Liver (tissue), 9 donors: ENCODE results near the gene SOBP. TPM values are rescaled to one million over a fixed set of nuclear protein-coding genes. Genes with fewer than 3 reads are reported as not detected.

Experiments
- DNase-seq: peaks from one replicate; pipeline ENCODE4 v3.0.0-alpha.2; 2017; ENCODE audit warnings: low spot score
- H3K27ac ChIP-seq, 2 donors: one replicate each; pipeline ENCODE4 v1.7.0; 2013; ENCODE audit warnings: inconsistent platforms in 2 of 2, low read length in 2 of 2, control low read depth in 1 of 2, low read depth in 1 of 2, mild to moderate bottlenecking in 1 of 2
- H3K27me3 ChIP-seq, 4 donors: one replicate each; pipeline versions ENCODE4 v1.6.1 to v1.7.0; 2013; ENCODE audit warnings: low read length in 3 of 4, inconsistent platforms in 1 of 4, mild to moderate bottlenecking in 1 of 4, moderate library complexity in 1 of 4; ENCODE audit not compliant: control insufficient read depth in 4 of 4, insufficient read depth in 4 of 4
- H3K36me3 ChIP-seq, 4 donors: one replicate each; pipeline versions ENCODE4 v1.6.1 to v1.7.0; 2013; ENCODE audit warnings: low read length in 3 of 4, mild to moderate bottlenecking in 3 of 4, low read depth in 1 of 4, moderate library complexity in 1 of 4; ENCODE audit not compliant: control insufficient read depth in 4 of 4, insufficient read depth in 3 of 4
- H3K4me1 ChIP-seq, 4 donors: one replicate each; pipeline versions ENCODE4 v1.6.1 to v1.7.0; 2013; ENCODE audit warnings: low read length in 3 of 4, mild to moderate bottlenecking in 3 of 4, moderate library complexity in 1 of 4; ENCODE audit not compliant: control insufficient read depth in 4 of 4, insufficient read depth in 4 of 4
- H3K4me3 ChIP-seq, 3 donors: one replicate each; pipeline versions ENCODE4 v1.6.1 to v1.7.0; 2013; ENCODE audit warnings: low read length in 3 of 3, control low read depth in 1 of 3, low read depth in 1 of 3, mild to moderate bottlenecking in 1 of 3
- H3K9ac ChIP-seq, 2 donors: one replicate each; pipeline ENCODE4 v1.7.0; 2013; ENCODE audit warnings: low read length in 2 of 2, mild to moderate bottlenecking in 2 of 2, moderate library complexity in 2 of 2, control low read depth in 1 of 2, low read depth in 1 of 2
- H3K9me3 ChIP-seq, 4 donors: one replicate each; pipeline versions ENCODE4 v1.6.1 to v1.7.0; 2013; ENCODE audit warnings: low read length in 3 of 4; ENCODE audit not compliant: control insufficient read depth in 4 of 4
- ATF3 ChIP-seq: IDR thresholded peaks from 2 replicates; pipeline ENCODE4 v1.6.1; 2016; ENCODE audit warnings: antibody characterized with exemption
- CTCF ChIP-seq: fragments of 150-350 bp; IDR thresholded peaks from 2 replicates; pipeline ENCODE4 v1.5.1; 2017; ENCODE audit warnings: improper control_type of control experiment, low read depth, low read length; ENCODE audit not compliant: missing input control
- EGR1 ChIP-seq, 2 donors: IDR thresholded peaks; 2 replicates each; pipeline ENCODE4 v1.6.1; 2016 to 2018; ENCODE audit warnings: antibody characterized with exemption in 2 of 2, low read depth in 2 of 2
- FOXA1 ChIP-seq: IDR thresholded peaks from 2 replicates; pipeline ENCODE4 v1.6.1; 2016; ENCODE audit warnings: antibody characterized with exemption
- FOXA2 ChIP-seq: IDR thresholded peaks from 2 replicates; pipeline ENCODE4 v1.6.1; 2016; ENCODE audit warnings: antibody characterized with exemption
- GABPA ChIP-seq, 2 donors: IDR thresholded peaks in 1 of 2; conservative IDR thresholded peaks in 1 of 2; 2 replicates each; pipeline ENCODE4 v1.6.1; 2016; ENCODE audit warnings: antibody characterized with exemption in 2 of 2, mild to moderate bottlenecking in 1 of 2, moderate library complexity in 1 of 2
- HNF4A ChIP-seq, 2 donors: conservative IDR thresholded peaks; 2 replicates each; pipeline ENCODE4 v1.6.1; 2016; ENCODE audit warnings: antibody characterized with exemption in 2 of 2, mild to moderate bottlenecking in 2 of 2
- HNF4G ChIP-seq: IDR thresholded peaks from 2 replicates; pipeline ENCODE4 v1.6.1; 2016; ENCODE audit warnings: antibody characterized with exemption
- JUND ChIP-seq, 2 donors: IDR thresholded peaks; 2 replicates each; pipeline ENCODE4 v1.6.1; 2016; ENCODE audit warnings: antibody characterized with exemption in 2 of 2
- MAX ChIP-seq: IDR thresholded peaks from 2 replicates; pipeline ENCODE4 v1.6.1; 2016; ENCODE audit warnings: antibody characterized with exemption
- NR2F2 ChIP-seq: IDR thresholded peaks from 2 replicates; pipeline ENCODE4 v1.6.1; 2016; ENCODE audit warnings: antibody characterized with exemption
- RAD21 ChIP-seq, 2 donors: IDR thresholded peaks; 2 replicates each; pipeline ENCODE4 v1.6.1; 2016; ENCODE audit warnings: antibody characterized with exemption in 2 of 2, mild to moderate bottlenecking in 2 of 2
- REST ChIP-seq: IDR thresholded peaks from 2 replicates; pipeline ENCODE4 v1.6.1; 2016; ENCODE audit warnings: antibody characterized with exemption, mild to moderate bottlenecking
- RXRA ChIP-seq, 2 donors: IDR thresholded peaks; 2 replicates each; pipeline ENCODE4 v1.6.1; 2017 to 2018; ENCODE audit warnings: antibody characterized with exemption in 2 of 2, mild to moderate bottlenecking in 1 of 2
- SP1 ChIP-seq: IDR thresholded peaks from 2 replicates; pipeline ENCODE4 v1.6.1; 2018; ENCODE audit warnings: antibody characterized with exemption, mild to moderate bottlenecking
- TAF1 ChIP-seq: conservative IDR thresholded peaks from 2 replicates; pipeline ENCODE4 v1.6.1; 2016; ENCODE audit warnings: antibody characterized with exemption, mild to moderate bottlenecking
- YY1 ChIP-seq: IDR thresholded peaks from 2 replicates; pipeline ENCODE4 v1.6.1; 2016; ENCODE audit warnings: antibody characterized with exemption, mild to moderate bottlenecking
- ZBTB33 ChIP-seq: IDR thresholded peaks from 2 replicates; pipeline ENCODE4 v1.6.1; 2016; ENCODE audit warnings: antibody characterized with exemption
- WGBS: extraction: QIAGEN DNeasy Blood & Tissue Kit; methylation state at CpG from one replicate; pipeline ENCODE4 v1.1.7; 2013; 5-methylcytosine and 5-hydroxymethylcytosine counted together
- polyA plus RNA-seq, 2 donors: library from polyadenylated mRNA; stranded (reverse) in 1 of 2; unstranded in 1 of 2; fragments of 200-250 nt in 1 of 2; fragments of >200 nt in 1 of 2; fragmentation: Nextera tagmentation in 1 of 2; extraction: Ambion mirVana in 1 of 2; gene quantifications; one replicate each; pipeline versions ENCODE4 v1.2.1 to v1.2.3, GENCODE V29; 2013 to 2015
- total RNA-seq, 2 donors: library from RNA; depleted of rRNA; stranded (reverse); fragments of >200 nt; gene quantifications; one replicate each; pipeline ENCODE4 v1.2.3, GENCODE V29; 2014
- donor health status: healthy.
- donor health status: healthy.
- donor health status: healthy.
- donor health status: healthy.
- donor health status: healthy.

Gene SOBP
- total and polyA plus RNA-seq, 4 donors, result 0.99 to 5.4 (median 1.9) TPM

GRCh38 chr6:107698146-107698545, 208.2 kb downstream of the SOBP start:
- TF ChIP-seq HNF4A (conservative IDR thresholded peaks at IDR 0.05), result no peak
- no peak for TF ChIP-seq RAD21 (IDR thresholded peaks at IDR 0.05)
- no peak for TF ChIP-seq TAF1
- no peak for TF ChIP-seq YY1
- TF ChIP-seq FOXA1, result no peak
- no peak for TF ChIP-seq RXRA (IDR thresholded peaks at IDR 0.05)
- no peak for TF ChIP-seq ZBTB33
- TF ChIP-seq HNF4G, result no peak
- no peak for TF ChIP-seq ATF3
- no peak for TF ChIP-seq EGR1 (IDR thresholded peaks at IDR 0.05; ENCODE audit: low read depth in 2 of 2)
- no peak for TF ChIP-seq JUND (IDR thresholded peaks at IDR 0.05)
- no peak for TF ChIP-seq MAX
- no peak for TF ChIP-seq NR2F2
- no peak for TF ChIP-seq CTCF
- no peak for TF ChIP-seq SP1
- no peak for TF ChIP-seq FOXA2
- no peak for TF ChIP-seq GABPA (IDR thresholded peaks at IDR 0.05 in 1 of 2, conservative IDR thresholded peaks at IDR 0.05 in 1 of 2)
- TF ChIP-seq REST, result no peak
- Histone ChIP-seq H3K4me1 (no peaks in the 10 kb centered on the region), H3K36me3 (no peaks in the 10 kb centered on the region), H3K27me3 (no peaks in the 10 kb centered on the region), H3K27ac (no peak overlapping the region), H3K9me3 (peaks cover 0 to 1% (median 0%) of the 10 kb centered on the region in 4 donors), H3K4me3 (no peak overlapping the region), H3K9ac (no peak overlapping the region)
- WGBS, result 87% methylated on average over 4 of the region's 4 CpGs
- DNase-seq, result no peak
